AG09309 (cell line): ENCODE results near the gene RPL35A.

ENCODE experiments used
- DNase-seq: peaks from one replicate; pipeline ENCODE4 v3.0.0-alpha.2; 2010; ENCODE audit warnings: low read depth
- H3K4me3 ChIP-seq: 2 replicates; pipeline ENCODE4 v1.5.1; 2011; ENCODE audit warnings: mild to moderate bottlenecking, low read depth, low read length, moderate library complexity; ENCODE audit not compliant: control insufficient read depth
- TF ChIP-seq, protein P1 (sequence below): IDR thresholded peaks from 2 replicates; pipeline ENCODE4 v1.5.1; 2011; ENCODE audit warnings: mild to moderate bottlenecking, low read depth, low read length, inconsistent platforms; ENCODE audit not compliant: insufficient read depth, control insufficient read depth; ENCODE audit errors: missing control alignments

Gene RPL35A

DNA sequence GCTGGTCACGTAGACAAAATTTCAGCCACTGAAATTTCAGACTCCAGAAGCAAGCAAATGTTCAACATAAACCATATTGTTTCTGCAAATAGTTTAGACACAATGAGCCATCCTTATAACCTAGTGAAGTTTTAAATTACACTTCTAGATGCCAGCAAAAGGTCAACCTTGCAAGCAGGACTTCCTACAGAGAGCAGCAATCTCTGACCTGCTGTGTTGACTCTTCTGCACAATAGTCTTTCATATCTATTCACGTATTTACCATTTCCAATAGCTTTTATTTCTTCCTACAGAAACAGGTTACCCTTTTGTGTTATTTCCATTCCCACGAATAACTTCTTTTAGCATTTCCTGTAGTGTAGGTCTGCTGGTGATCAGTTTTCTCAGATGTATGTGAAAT is 20.6 kb downstream of the RPL35A start:
- H3K4me3 ChIP-seq, result no peak overlapping the region
- DNase-seq, result no peak
- TF ChIP-seq, protein P1, sequence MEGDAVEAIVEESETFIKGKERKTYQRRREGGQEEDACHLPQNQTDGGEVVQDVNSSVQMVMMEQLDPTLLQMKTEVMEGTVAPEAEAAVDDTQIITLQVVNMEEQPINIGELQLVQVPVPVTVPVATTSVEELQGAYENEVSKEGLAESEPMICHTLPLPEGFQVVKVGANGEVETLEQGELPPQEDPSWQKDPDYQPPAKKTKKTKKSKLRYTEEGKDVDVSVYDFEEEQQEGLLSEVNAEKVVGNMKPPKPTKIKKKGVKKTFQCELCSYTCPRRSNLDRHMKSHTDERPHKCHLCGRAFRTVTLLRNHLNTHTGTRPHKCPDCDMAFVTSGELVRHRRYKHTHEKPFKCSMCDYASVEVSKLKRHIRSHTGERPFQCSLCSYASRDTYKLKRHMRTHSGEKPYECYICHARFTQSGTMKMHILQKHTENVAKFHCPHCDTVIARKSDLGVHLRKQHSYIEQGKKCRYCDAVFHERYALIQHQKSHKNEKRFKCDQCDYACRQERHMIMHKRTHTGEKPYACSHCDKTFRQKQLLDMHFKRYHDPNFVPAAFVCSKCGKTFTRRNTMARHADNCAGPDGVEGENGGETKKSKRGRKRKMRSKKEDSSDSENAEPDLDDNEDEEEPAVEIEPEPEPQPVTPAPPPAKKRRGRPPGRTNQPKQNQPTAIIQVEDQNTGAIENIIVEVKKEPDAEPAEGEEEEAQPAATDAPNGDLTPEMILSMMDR, result no peak

DNA sequence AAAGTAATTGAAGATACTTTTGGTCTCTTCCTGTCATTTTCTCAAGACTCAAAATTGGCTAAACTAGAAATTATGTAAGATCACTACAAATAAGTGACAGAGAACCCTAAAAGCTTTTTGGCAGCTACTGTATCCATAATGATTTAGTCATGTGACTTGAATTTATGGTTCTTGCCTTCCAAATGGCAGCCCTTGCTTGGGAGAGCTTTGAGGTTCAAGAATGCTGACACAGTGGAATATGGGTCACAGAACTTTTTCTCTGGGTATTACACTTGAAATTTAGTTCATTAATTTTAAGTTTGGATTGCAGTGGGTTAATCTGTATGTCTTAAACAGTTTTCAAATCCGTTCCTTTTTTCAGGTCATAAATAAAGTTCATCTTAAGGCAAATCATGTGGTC is 24.0 kb downstream of the RPL35A start:
- TF ChIP-seq, protein P1, result no peak
- no peak for DNase-seq
- H3K4me3 ChIP-seq, result no peak overlapping the region

DNA sequence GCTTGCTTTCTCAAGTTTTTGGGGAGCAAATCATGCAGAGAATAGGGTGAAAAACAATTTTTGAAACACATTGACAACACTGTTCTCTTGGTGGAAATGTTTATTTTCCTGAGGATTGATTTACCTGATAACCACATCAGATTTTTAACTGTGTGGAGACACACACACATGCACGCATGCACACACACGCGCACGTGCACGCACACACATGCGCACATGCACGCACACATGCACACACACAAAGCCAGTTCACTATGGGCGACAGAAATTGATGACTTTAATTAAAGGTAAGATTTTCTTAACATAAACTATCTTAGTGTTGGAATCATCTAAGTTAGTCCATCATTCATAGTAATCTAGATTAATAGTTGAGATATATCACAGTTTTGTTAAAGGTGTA is 25.3 kb downstream of the RPL35A start:
- TF ChIP-seq, protein P1, result no peak
- H3K4me3 ChIP-seq, result no peak overlapping the region
- DNase-seq, result no peak

DNA sequence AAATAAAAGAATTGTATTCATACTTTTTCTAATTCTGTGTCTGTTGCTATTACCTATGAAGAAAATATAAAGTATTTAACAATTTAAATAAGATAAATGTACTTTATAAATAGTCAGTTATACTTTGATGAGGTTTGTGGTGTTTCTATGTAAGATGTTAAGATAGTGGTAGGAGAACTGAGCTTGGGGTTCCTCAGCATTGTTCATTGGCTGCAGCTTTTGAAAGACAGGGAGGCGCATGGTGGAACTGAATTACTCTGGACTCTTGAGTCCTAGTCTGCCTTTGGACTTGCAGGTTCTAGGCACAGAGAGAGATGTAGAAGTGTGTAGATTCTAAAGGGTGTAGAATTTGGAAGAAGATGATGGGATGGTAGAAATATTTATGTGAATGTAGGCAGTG is 33.1 kb downstream of the RPL35A start:
- H3K4me3 ChIP-seq, result no peak overlapping the region
- no peak for DNase-seq
- TF ChIP-seq, protein P1, result no peak

DNA sequence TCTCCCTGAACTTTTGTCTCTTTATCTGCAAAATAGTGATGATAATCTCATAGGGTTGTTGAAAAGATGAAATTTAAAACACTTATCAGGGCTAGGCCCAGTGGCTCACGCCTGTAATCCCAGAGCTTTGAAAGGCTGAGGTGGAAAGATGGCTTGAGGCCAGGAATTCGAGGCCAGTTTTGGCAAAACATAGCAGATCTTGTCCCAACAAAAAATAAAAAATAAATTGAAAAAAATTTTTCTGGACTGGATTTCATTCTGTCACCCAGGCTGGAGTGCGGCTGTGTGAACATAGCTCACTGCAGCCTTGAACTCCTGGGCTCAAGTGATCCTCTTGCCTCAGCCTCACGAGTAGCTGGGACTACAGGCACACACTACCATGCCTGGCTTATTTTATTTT is 39.7 kb downstream of the RPL35A start:
- DNase-seq, result no peak
- H3K4me3 ChIP-seq, result no peak overlapping the region
- TF ChIP-seq, protein P1, result no peak

DNA sequence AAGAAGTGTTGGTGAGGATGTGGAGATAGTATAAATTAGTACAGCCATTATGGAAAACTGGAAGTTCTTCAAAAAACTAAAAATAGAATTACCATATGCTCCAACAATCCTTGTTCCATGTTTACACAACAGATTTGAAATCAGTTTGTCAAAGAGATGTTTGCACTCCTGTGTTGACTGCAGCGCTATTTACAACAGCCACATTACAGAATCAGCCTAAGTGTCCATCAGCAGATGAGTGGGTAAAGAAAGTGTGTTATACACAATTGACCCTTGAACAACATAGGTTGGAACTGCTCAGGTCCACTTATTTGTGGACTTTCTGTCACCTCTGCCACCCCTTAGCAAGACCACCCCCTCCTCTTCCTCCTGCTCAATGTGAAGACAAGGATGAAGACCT is 44.7 kb downstream of the RPL35A start:
- TF ChIP-seq, protein P1, result no peak
- no peak for DNase-seq
- H3K4me3 ChIP-seq, result no peak overlapping the region

DNA sequence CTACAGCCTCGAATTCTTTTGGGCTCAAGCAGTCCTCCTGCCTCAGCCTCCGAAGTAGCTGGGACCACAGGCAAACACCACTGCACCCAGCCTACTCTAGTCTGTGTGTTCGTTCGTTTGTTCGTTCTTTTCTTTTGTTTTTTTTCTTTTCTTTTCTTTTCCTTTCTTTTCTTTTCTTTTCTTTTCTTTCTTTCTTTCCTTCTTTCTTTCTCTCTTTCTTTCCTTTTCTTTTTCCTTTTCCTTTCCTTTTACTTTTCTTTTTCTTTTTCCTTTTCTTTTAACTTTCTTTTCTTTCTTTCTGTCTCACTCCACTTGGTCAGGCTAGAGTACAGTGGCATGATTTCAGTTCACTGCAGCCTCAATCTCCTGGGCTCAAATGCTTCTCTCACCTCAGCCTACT is 46.9 kb downstream of the RPL35A start:
- H3K4me3 ChIP-seq, result no peak overlapping the region
- TF ChIP-seq, protein P1, result no peak
- no peak for DNase-seq
